Transverse colon (tissue), 4 donors: ENCODE data around the gene BAG1. TPM values are rescaled to one million over a fixed set of nuclear protein-coding genes. Genes with fewer than 3 reads are reported as not detected.
A peak's percentile ranks its signal among the peaks of the same experiment; 100 is the strongest.

ENCODE experiments used
- DNase-seq: peaks from one replicate; pipeline ENCODE4 v3.0.0-alpha.2; 2019
- H3K27ac ChIP-seq, 4 donors: fragments of 200-600 bp; sonication (generic); 2 replicates each; pipeline ENCODE4 v1.5.1; 2016 to 2018; ENCODE audit warnings: inconsistent platforms in 4 of 4
- H3K27me3 ChIP-seq: fragments of 200-600 bp; sonication (generic); 2 replicates; pipeline ENCODE4 v1.5.1; 2017; ENCODE audit warnings: inconsistent platforms
- H3K36me3 ChIP-seq, 4 donors: fragments of 200-600 bp; sonication (generic); 2 replicates each; pipeline ENCODE4 v1.5.1; 2017 to 2019; ENCODE audit warnings: inconsistent platforms in 4 of 4
- H3K4me1 ChIP-seq, 4 donors: fragments of 200-600 bp; sonication (generic); 2 replicates each; pipeline ENCODE4 v1.5.1; 2017 to 2020; ENCODE audit warnings: inconsistent platforms in 4 of 4
- H3K4me3 ChIP-seq, 4 donors: fragments of 200-600 bp; sonication (generic); 1 replicate in 1 of 4; 2 replicates in 3 of 4; pipeline versions ENCODE4 v1.5.1 to v1.6.1; 2017 to 2019; ENCODE audit warnings: inconsistent platforms in 4 of 4
- H3K9me3 ChIP-seq, 2 donors: fragments of 200-600 bp; sonication (generic); 2 replicates each; pipeline ENCODE4 v1.5.1; 2017 to 2019; ENCODE audit warnings: inconsistent platforms in 2 of 2
- CTCF ChIP-seq, 5 experiments: fragments of 200-600 bp in 3 of 5; fragments of 450-650 bp in 2 of 5; sonication (generic) in 3 of 5; IDR thresholded peaks; 1 replicate in 2 of 5; 2 replicates in 3 of 5; pipeline ENCODE4 v1.5.1; 2016 to 2017; ENCODE audit warnings: antibody characterized with exemption in 5 of 5, inconsistent platforms in 3 of 5, mild to moderate bottlenecking in 2 of 5, moderate library complexity in 1 of 5
- EP300 ChIP-seq: sonication (generic); formaldehyde crosslinking; IDR thresholded peaks from one replicate; pipeline ENCODE4 v1.6.1; 2017; ENCODE audit warnings: antibody characterized with exemption, low read depth
- POLR2A ChIP-seq: fragments of 450-650 bp; IDR thresholded peaks from one replicate; pipeline ENCODE4 v1.6.1; 2016; ENCODE audit warnings: antibody characterized with exemption, mild to moderate bottlenecking, moderate library complexity
- POLR2AphosphoS5 ChIP-seq, 3 donors: sonication (generic); formaldehyde crosslinking; IDR thresholded peaks; one replicate each; pipeline ENCODE4 v1.6.1; 2016; ENCODE audit warnings: antibody characterized with exemption in 3 of 3
- WGBS, 2 donors: methylation state at CpG; one replicate each; pipeline ENCODE4 v1.1.5; 2018; ENCODE audit warnings: low coverage in 1 of 2; 5-methylcytosine and 5-hydroxymethylcytosine counted together
- in situ Hi-C, 4 donors: fragments of 200-750 bp; cut with MboI; loops; one replicate each; pipeline versions ENCODE4 v1.15.0 to v1.15.1; 2017; ENCODE audit warnings: low sequenced_read_pairs in 3 of 4, low pct_ligation_motif_present in 1 of 4, low pct_unique_long_range_greater_than_20kb in 1 of 4
- intact Hi-C: fragments of 100-400 bp; cut with DNase I; formaldehyde crosslinking; loops from one replicate; pipeline ENCODE4 v1.15.1; 2023; ENCODE audit warnings: low total_unique reads
- total RNA-seq, 4 donors: library from RNA; depleted of rRNA; stranded (reverse); fragments of >200 nt; gene quantifications; one replicate each; pipeline ENCODE4 v1.1.0, GENCODE V29; 2016

Gene BAG1
- total RNA-seq, 4 donors from 2014 or later, result 73.2 to 185 (median 131) TPM

- 60 to 86% methylated on average over 3 to 5 of the region's 5 CpGs for WGBS, 2 donors
- no peaks in the 10 kb centered on the region for H3K9me3 ChIP-seq
- in situ Hi-C loops (no loop called here), intact Hi-C loops (no loop called here)
- peaks cover 10 to 22% (median 11%) of the 10 kb centered on the region in 4 donors for H3K4me1 ChIP-seq
- H3K4me3 ChIP-seq, result no peak overlapping the region
- TF ChIP-seq EP300 (no peak), POLR2AphosphoS5 (IDR thresholded peaks at IDR 0.05) (no peak), CTCF (IDR thresholded peaks at IDR 0.05) (no peak), POLR2A (no peak)
- no peak for DNase-seq
- no peaks in the 10 kb centered on the region for H3K27me3 ChIP-seq
- H3K36me3 ChIP-seq, result peaks cover 0 to 24% (median 4%) of the 10 kb centered on the region in 4 donors
- H3K27ac ChIP-seq, result no peak overlapping the region
Observed at GRCh38 chr9:33285502-33285901, 21.0 kb upstream of the BAG1 start.

- H3K36me3 ChIP-seq, result peaks cover 0 to 73% (median 27%) of the 10 kb centered on the region in 4 donors
- no peak overlapping the region for H3K27ac ChIP-seq
- H3K9me3 ChIP-seq, result no peaks in the 10 kb centered on the region
- H3K27me3 ChIP-seq, result no peaks in the 10 kb centered on the region
- intact Hi-C loops (no loop called here), in situ Hi-C loops (no loop called here)
- no peak for TF ChIP-seq CTCF (IDR thresholded peaks at IDR 0.05)
- TF ChIP-seq EP300, result no peak
- no peak for TF ChIP-seq POLR2A
- no peak for TF ChIP-seq POLR2AphosphoS5 (IDR thresholded peaks at IDR 0.05)
- DNase-seq, result no peak
- H3K4me1 ChIP-seq, result peaks cover 0 to 15% (median 1%) of the 10 kb centered on the region in 4 donors
- H3K4me3 ChIP-seq, result no peak overlapping the region
- WGBS, 2 donors, result 94 to 100% methylated on average over 4 of the region's 4 CpGs
Observed at GRCh38 chr9:33277484-33277883, 13.0 kb upstream of the BAG1 start.

GRCh38 chr9:33273972-33274328 lies 9.4 kb upstream of the BAG1 start:
- 100% methylated on average over 2 of the region's 2 CpGs; no CpG with 5 or more reads in 1 of the 2 donors for WGBS, 2 donors
- Histone ChIP-seq H3K4me1 (peaks cover 0 to 22% (median 5%) of the 10 kb centered on the region in 4 donors), H3K27ac (no peak overlapping the region), H3K36me3 (peaks cover 0 to 61% (median 27%) of the 10 kb centered on the region in 4 donors), H3K27me3 (no peaks in the 10 kb centered on the region), H3K9me3 (no peaks in the 10 kb centered on the region), H3K4me3 (no peak overlapping the region)
- in situ Hi-C loops, result no loop called here
- intact Hi-C loops, result no loop called here
- TF ChIP-seq POLR2AphosphoS5 (IDR thresholded peaks at IDR 0.05), result no peak
- no peak for TF ChIP-seq CTCF (IDR thresholded peaks at IDR 0.05)
- TF ChIP-seq EP300, result no peak
- no peak for TF ChIP-seq POLR2A
- no peak for DNase-seq

GRCh38 chr9:33273266-33273971 lies 8.9 kb upstream of the BAG1 start:
- no peaks in the 10 kb centered on the region for H3K27me3 ChIP-seq
- H3K4me1 ChIP-seq, result peaks cover 0 to 22% (median 5%) of the 10 kb centered on the region in 4 donors
- DNase-seq, result no peak
- H3K9me3 ChIP-seq, result no peaks in the 10 kb centered on the region
- in situ Hi-C loops, result no loop called here
- H3K4me3 ChIP-seq, result no peak overlapping the region
- peaks cover 0 to 60% (median 25%) of the 10 kb centered on the region in 4 donors for H3K36me3 ChIP-seq
- peak overlapping the region in 1 of 4 donors; percentile 5 for H3K27ac ChIP-seq
- TF ChIP-seq EP300 (no peak), POLR2A (no peak), CTCF (IDR thresholded peaks at IDR 0.05) (no peak), POLR2AphosphoS5 (IDR thresholded peaks at IDR 0.05) (no peak)
- intact Hi-C loops, result no loop called here
- 67 to 72% methylated on average over 3 of the region's 3 CpGs for WGBS, 2 donors
